OCI-LY7 (cell line): ENCODE data around the gene NDRG2.

Source experiments
- EZH2phosphoT487 ChIP-seq: fragments of 200-600 bp; sonication (generic); IDR thresholded peaks from 2 replicates; pipeline ENCODE4 v1.6.1; 2018; ENCODE audit warnings: low read depth, borderline replicate concordance, mild to moderate bottlenecking, mixed run types, antibody characterized with exemption, low read length, moderate library complexity, mixed read lengths
- TF ChIP-seq, protein P1 (sequence below): fragments of 200-600 bp; sonication (generic); conservative IDR thresholded peaks from 2 replicates; pipeline ENCODE4 v1.5.1; 2014; ENCODE audit warnings: mild to moderate bottlenecking, antibody characterized with exemption, low read length, moderate library complexity, mixed read lengths

DNA sequence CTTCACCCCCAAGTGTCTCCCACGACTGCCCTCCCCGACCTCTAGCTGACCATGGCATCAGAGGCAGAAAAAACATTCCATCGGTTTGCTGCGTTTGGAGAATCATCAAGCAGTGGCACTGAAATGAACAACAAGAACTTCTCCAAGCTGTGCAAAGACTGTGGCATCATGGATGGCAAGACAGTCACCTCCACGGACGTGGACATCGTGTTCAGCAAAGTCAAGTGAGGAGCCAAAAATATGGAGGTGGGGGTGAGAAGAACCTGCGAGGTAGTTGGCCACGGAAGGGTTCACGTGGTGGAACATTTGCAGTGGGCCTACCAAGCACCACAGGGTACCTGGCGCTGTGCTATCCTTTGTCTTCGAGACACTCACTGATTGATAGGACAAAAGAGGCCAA, 5.7 kb upstream of the NDRG2 start:
- TF ChIP-seq, protein P1, sequence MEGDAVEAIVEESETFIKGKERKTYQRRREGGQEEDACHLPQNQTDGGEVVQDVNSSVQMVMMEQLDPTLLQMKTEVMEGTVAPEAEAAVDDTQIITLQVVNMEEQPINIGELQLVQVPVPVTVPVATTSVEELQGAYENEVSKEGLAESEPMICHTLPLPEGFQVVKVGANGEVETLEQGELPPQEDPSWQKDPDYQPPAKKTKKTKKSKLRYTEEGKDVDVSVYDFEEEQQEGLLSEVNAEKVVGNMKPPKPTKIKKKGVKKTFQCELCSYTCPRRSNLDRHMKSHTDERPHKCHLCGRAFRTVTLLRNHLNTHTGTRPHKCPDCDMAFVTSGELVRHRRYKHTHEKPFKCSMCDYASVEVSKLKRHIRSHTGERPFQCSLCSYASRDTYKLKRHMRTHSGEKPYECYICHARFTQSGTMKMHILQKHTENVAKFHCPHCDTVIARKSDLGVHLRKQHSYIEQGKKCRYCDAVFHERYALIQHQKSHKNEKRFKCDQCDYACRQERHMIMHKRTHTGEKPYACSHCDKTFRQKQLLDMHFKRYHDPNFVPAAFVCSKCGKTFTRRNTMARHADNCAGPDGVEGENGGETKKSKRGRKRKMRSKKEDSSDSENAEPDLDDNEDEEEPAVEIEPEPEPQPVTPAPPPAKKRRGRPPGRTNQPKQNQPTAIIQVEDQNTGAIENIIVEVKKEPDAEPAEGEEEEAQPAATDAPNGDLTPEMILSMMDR, result no peak
- TF ChIP-seq EZH2phosphoT487, result no peak
